Measurements from ENCODE around the gene NPC1L1.
"Not testable (repeated sequence)": the region's sequence is repeated elsewhere in the genome, so short reads cannot be mapped to it uniquely, and the experiment has no call there.

Gene NPC1L1

DNA sequence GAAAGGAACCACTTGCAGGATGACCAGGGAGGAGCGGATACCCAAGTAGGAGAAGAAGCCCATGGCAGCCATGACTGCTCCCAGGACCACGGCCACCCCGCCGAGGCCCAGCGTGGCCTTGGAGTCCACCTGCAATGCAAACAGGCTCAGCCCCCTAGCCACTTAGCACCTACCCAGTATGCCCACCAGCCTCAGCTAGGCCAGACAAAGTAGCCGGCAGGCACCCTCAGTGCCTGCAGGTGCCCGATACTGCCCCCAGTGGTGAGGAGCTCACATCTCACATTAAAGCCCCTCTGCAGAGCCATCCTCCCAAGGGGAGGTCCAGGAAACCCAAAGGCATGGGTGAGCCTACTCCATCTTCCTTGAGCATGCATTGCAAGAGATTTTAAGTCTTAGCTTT is 6.6 kb downstream of the NPC1L1 start:
- peak; percentile 75 for DNase-seq

DNA sequence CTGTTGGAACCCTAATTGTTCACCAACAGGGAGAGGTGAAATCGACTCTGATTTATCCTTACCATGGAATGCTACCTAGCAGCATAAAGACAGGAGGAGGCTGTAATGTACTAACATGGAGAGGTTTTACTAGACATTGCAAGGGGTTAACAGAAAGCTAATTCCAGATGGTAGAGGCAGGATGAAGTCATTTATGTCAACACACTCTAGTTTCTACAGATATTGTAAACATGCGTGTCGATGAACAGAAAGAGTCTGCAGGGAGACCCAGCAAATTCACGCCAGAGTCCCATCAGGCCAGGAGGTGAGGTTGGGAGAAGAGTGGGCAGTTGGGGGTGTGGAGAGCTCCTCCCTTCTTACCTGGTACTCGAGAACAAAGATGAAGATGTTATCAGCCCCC is 7.0 kb downstream of the NPC1L1 start:
- peak; percentile 43 for DNase-seq

DNA sequence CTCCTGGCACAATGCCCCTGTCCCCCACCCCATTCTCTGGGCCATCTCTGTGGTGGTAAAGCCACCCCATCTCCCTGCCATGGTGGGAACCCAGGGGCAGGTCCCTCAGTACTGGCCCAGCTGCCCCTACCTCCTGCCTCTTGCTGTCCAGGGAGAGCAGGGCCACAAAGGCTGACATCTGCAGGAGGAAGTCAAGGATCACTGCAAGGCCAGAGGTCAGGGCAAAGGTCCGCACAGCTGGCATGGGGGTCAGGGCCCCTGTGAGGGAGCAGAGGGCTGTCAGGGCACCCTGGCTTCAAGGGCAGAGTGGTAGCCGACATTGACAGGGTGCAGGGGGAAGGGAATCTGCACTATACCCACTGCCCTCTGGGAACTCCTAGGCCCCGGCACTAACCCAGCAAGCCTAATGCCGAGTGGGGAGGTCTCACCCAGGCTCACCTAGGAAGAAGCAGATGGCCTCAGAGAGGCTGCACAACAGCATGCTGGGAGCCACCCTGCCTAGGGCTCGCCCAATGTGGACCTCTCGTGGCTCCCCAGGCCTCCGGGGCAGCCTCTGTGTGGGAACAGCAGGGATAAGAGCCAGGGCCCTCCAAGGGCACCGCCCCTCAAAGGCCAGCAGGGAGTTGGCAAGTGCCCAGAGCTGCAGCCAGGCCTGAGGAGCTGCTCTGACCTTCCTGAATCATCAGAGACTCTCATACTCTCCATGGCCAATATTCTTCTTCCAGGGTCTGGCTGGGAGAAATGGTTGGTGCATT is 7.7 kb downstream of the NPC1L1 start:
- DNase-seq: peak; percentile 30

DNA sequence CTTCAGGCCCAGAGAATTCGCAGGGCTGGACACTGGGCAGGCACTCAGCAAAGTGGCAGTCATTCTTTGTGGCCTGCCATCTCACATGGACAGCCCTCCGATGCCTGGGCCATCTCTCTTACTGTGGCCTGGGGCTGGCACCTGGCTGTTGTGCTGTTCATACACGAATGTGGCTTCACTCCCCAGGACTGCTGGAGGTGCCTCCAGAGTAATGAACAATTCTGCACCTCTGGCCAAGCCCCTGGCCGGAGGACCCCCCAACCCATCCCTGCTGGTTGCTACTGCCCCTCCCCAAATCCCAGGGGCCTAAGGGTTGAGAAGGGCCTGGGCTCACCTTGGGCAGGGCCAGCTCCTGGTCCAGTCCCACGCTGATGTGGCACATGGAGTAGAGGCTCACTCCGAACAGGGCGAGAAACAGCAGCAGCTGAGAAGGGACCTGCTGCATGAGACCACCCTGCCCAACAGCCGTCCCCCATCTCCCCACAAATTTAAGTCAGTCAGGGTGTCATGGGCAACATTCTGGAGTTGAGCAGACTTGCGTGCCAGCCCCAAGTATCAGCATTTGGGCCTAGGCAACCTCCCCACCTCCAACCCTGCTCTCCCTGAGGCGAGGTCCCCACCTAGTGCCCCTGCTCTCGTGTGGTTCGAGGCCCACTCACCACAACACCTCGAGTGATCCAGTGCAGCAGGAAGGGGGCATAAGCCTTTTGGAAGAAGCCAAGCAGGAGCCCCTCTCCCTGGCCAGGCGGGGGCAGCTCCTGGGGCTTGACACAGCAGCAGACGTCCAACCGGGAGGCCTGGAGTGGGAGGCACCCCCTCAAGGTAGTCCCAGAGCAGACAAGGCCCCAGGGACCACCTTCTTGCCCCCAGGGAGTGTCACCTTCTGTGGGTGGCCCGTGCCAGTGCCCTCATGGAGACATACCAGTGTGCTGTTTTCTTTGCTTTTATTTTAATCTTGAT is 9.4 kb downstream of the NPC1L1 start:
- DNase-seq: no peak

DNA sequence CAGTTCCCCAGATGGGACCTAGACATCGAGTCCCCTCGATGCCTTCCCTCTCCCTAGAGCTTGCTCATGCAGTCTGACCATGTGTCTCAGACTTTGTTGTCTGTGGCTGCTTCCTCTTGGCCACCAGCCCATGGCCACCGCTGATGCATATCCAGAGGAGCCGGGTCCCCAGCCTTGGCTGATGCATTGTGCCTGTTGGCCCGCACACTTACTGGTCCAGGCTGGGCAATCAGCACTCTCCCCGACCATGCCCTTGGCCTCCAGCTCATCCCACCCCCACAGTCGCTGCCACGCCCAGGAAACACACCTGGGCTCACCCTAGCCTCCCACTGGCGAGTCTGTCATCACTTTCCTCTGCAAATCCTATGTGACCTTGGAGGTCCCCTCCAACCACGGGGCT is 10.1 kb downstream of the NPC1L1 start:
- DNase-seq: no peak

DNA sequence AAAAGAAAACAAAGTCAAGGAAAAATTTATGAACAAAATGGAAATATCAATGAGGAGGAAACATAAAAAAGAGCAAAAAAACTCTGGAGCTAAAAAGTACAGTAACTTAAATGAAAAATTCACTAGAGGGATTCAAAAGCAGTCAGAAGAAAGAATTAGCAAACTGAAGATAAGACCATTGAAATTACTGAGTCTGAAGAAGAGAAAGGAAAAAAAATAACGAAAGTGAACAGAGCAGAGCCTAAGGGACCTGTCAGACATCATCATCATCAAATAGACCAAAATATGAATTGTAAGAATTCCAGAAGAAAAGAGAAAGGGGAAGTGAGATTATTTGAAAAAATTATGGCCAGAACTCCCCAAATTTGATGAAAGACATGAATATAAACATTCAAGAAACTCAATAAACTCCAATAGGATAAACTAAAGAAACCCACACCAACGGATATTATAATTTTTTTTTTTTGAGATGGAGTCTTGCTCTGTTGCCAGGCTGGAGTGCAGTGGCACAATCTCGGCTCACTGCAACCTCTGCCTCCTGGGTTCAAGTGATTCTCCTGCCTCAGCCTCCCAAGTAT is 16.2 kb downstream of the NPC1L1 start:
- no peak for DNase-seq

DNA sequence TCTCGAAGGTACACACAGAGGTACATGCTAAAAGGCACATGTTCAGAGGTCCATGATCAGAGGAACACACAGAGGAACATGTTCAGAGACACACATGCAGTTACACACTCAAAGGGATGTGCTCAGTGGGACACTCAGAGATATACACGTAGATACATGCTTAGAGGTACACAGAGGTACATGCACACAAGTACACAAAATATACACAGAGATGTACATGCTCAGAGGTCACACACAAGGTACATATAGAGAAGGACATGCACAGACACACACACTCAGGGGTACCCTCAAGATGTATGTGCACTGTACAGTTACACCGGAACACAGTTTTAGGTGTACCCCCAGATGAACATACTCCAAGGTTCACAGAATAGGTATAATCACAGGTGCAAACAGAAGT is 18.8 kb downstream of the NPC1L1 start:
- no peak for DNase-seq

DNA sequence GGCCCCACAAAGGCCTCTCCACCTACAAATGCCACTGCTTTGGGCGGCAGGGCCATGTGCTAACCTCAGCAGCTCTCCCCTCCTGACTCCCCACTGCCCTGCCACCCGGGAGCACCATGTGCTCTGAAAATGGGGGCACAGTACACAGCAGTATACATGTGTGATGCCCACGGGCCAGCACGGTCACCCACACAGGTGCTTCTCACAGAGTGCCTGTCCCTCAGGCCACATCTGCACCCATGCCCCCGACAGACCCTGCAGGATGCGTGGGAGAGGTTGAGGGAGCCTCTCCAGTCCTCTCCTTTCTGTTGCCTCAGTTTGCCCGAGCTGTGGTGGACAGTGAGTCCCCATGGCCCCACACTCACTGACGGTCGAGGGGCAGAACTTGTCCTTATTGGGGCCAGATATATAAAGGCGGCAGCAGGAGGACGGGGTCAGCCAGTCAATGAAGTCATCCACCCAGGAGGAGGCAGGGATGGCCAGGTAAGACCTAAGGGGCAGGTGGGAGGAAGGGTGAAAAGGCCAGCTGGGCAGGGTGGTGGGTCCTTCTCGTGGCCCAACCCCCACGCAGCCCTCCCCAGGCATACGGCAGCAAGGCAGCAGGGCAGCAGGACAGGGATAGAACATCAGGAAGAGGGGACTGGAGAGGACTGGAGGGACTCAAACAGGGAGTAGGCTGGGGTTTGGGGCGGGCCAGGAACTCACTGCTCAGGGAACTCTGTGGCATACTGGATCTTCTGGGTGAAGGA is 19.6 kb downstream of the NPC1L1 start:
- DNase-seq: no peak

DNA sequence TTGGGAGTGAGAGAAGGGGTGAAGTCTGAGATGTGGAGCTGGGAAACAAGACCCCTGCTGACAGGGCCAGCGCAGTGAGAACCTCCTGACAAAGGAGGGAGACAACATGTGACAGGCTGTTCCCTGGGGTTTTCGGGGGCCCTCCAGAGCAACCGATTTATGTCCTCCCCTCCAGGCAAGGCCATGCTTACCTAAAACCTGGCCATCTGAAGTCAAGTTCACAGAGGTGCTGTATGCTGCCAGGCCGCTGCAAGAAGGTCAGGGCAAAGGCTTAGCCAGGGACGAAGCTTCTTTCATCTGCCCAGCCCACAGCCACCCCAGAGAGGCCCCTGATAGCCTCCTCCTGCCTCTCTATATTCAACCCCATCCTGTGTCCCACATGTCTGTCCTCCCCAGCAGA is 20.6 kb downstream of the NPC1L1 start:
- no peak for DNase-seq

DNA sequence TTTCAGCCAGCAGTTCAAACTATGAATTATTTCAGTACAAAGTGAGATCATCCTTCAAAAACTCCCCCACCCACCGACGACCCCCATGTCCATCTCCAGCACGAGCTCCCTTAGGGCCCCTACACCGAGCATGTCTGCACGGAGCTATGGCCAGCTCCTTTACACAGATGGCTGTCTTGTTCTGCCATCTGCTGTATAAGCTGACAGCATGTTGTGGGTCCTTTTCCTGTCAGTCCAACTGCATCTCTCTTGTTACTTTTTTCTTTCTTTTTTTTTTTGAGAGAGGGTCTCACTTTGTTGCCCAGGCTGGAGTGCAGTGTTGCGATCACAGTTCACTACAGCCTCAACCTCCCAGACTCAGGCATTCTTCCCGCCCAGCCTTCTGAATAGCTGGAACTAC is 21.6 kb downstream of the NPC1L1 start:
- DNase-seq: no peak

DNA sequence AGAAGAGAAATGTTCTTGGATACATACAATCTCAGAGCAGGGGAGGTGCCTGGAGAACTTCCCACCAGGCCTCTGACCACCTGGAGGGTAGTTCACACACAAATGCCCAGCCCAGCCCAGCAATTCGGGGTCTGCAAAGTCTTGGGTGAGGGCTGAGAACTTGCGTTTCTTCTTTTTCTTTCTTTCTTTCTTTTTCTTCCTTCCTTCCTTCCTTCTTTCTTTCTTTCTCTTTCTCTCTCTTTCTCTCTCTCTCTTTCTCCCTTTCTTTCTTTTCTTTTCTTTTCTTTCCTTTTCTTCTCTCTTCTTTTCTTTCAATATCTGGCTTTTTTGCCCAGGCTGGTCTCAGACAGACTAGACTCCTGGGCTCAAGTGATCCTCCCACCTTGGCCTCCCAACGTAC is 22.4 kb downstream of the NPC1L1 start:
- no peak for DNase-seq

DNA sequence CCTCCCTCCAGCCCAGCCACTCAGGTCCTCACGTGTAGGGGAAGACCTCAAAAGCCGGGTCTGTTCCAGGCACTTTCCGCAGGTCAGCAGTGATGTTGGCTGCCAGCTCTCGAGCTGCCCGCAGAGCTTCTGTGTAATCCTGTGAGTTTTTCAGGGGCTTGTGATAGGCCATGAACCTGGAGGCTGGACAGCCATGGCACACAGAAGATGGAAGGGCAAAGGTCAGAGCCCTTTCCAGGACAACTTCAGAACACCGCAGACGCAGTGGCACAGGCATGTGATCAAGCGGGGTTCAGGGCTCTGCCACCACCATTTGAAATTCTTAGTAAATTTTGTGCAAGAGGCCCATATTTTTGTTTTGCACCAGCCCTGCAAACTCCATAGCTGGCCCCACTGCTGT is 24.0 kb downstream of the NPC1L1 start:
- no peak for DNase-seq

DNA sequence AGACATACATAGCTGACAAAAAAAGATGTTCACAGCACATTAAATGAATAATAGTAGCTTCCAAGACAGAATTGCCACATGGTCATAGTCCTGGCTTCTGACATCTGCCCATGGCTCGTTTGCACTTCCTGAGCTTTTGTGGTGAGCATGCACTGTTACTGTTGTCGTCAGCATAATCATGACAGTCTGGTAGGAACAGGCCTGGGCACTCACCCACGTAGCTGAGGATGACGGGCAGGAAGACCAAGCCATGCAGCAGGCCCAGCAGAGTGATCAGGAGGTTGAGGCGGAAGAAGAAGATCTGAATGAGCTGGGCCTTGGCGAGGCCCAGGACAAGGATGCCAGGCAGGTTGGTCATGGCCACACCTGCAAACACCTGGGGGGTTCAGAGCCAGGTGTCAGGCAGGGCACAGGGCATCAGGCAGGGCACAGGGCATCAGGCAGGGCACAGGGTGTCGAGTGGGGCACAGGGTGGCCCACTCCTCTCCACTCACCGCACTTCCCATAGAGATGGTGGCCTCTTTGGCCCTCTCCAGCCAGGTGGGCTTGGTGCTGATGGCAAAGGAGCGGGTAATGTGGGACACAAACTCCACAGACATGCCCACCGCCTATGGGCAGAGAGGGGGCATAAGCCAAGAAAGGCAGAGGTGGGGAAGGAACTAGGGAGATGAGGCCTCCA is 25.4 kb downstream of the NPC1L1 start:
- DNase-seq: no peak

DNA sequence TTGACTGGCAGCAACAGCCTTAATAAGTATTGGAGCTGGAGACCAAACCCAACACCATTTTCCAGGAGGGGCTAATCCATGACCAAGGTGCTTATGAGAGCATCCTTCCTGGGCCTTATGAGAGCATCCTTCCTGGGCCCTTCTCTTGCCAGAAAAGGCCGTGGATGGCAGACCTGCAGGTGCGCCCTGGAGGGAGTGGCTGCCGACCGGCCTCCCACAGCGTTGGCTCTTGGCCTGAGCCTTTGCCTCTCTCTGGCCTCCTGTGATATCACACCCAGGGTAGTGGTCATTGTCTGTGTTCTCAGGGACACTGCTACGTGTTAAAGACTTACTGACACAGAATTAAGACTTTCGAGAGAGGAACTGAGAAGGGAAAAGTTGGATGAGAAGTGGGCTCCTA is 28.4 kb downstream of the NPC1L1 start:
- no peak for DNase-seq

DNA sequence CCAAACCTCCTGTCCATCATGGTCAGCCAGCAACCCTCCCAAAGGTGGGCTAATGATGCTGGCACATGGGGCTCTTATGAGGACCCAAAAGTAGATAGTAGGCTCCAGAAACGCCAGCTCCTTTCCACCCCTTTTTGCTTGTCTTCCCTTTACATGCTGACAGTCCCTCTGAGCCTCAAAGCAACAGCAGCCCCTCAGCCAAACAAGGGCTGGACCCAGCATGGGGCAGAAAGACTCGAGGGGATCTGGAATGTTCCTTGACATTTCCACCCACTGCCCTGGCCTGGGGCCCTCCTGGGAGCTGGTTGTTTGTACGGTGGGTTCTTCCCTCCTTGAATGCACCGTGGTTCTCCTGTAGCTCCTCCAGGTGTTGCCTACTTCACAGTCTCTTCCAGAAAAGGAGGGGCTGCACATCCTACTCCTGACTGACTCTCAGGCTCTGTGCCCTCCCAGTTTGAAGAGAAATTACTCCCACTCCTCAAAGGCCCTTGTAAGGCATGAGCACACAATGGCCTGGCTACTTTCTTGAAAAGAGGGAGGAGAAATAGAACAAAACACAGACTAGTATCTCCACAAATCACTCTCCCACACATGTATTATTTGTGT is 29.2 kb downstream of the NPC1L1 start:
- DNase-seq: no peak

DNA sequence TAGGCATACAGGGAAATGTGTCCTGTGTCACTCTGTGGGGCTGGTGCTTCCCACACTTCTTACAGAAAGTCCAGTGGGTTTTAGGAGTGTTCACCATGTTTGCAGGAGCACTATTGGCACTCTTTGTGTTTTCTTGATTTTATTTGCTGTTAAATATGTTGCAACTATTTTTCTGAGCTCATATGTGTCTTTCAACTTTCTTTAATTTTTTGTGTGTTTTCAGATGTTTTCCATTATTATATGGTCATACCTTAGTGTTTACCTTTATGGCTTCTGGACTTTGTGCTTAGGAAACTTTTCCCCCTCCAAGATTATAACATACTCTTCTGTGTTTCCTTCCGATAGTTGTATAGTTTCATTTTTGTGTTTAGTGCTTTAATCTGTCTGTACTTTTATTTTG is 29.9 kb downstream of the NPC1L1 start:
- DNase-seq: no peak

DNA sequence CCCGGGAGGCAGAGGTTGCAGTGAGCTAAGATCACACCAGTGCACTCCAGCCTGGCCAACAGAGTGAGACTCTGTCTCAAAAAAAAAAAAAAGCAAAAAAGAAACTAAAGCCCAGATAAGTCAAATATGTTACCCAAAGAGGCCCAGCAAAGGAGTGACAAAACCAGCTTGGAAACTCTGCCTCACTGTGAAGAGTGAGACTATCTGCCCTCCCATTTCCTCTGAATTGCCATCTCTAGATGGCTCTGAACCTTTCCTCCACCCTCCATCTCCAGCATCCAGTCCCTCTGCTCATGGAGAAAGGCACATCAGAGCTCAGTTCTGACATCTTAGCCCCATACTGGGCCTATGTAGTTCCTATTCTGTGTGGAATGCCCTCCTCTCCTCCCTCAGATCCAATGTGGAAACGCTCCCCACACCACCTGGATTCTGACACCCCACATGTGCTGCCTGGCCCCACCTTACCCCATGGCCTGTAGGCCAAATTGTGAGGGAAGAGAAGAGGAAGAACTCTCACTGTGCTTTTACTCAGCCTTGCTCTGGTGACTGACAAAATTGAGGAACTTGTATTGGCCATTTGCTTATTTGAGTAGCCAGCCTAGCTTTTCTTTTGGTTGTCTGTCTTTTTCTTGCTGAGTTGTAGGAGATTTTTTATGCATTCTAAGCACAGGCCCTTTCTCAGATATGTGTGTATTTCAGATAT is 32.7 kb downstream of the NPC1L1 start:
- DNase-seq: no peak

DNA sequence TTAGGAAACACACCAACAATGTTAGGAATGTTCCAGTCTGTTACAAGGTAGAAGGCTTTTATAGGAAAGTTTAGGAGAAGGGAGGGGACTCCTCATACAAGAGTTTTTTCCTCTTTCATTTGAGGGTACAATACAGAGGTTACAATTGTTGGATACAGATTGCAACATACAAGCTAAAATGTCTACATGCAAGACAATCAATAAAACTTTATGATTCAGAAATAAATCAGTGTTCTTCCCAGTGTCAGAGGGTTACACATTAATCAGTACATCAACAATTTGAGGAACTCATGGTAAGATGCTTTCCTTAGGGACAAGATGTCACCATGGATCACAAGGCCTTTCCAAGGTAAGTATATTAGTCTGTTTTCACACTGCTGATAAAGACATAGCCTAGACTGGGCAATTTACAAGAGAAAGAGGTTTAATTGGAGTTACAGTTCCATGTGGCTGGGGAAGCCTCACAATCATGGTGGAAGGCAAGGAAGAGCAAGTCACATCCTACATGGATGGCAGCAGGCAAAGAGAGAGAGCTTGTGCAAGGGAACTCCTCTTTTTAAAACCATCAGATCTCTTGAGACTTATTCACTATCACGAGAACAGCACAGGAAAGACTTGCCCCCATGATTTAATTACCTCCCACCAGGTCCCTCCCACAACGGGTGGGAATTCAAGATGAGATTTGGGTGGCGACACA is 34.4 kb downstream of the NPC1L1 start:
- DNase-seq: not testable (repeated sequence)

DNA sequence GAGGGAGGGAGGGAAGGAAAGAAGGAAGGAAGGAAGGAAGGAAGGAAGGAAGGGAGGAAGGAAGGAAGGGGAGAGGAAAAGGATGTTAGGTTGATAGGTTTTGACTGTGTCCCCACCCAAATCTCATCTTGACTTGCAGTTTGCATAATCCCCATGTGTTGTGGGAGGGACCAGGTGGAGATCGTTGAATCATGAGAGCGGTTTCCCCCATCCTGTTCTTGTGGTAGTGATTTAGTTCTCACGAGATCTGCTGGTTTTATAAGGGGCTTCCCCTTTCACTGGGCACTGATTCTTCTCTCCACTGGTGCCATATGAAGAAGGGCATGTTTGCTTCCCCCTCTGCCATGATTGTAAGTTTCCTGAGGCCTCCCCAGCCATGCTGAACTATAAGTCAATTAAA is 35.5 kb downstream of the NPC1L1 start:
- DNase-seq: no peak

DNA sequence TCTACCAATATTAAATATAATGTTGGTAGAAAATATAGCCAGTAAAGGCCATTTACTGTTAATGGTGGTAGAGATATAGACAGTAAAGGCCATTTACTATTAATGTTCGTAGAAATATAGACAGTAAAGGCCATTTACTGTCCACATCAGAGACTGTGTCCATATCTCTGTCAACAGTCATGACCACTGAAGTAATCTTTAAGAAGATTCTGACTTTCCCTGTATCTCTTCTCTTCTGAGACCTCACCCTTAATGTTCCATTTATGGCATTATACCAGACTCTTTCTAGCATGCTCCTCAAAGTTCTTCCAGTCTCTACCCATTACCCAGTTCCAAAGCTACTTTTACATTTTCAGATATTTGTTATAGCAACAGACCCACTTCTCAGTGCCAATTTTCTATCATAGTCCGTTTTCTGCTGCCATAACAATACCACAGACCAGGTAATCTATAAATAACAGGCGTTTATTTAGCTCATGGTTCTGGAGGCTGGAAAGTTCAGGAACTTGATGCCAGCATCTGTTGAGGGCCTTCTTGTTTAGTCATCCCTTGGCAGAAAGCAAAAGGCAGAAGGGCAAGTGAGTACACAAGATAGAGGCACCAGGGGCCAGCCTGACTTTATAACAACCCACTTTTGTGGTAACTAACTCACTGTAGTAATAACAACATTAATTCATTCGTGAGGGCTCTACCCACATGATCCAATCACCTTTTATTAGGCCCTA is 42.7 kb downstream of the NPC1L1 start:
- DNase-seq: no peak
